Esophagus squamous epithelium (tissue), 4 donors: ENCODE measurements around the gene ASB12.

Experiments used
- CTCF ChIP-seq, 6 experiments: fragments of 450-650 bp in 4 of 6; fragments of 200-600 bp in 2 of 6; sonication (generic) in 2 of 6; IDR thresholded peaks; one replicate each; pipeline ENCODE4 v1.5.1; 2016 to 2019; ENCODE audit warnings: antibody characterized with exemption in 6 of 6, mild to moderate bottlenecking in 4 of 6, moderate library complexity in 4 of 6
- POLR2A ChIP-seq, 4 donors: fragments of 450-650 bp; IDR thresholded peaks; one replicate each; pipeline ENCODE4 v1.6.1; 2017; ENCODE audit warnings: antibody characterized with exemption in 4 of 4, mild to moderate bottlenecking in 4 of 4, moderate library complexity in 3 of 4

GRCh38 chrX:64188901-64189300, 41.5 kb downstream of the ASB12 start:
- TF ChIP-seq CTCF (IDR thresholded peaks at IDR 0.05), result no peak
- TF ChIP-seq POLR2A (IDR thresholded peaks at IDR 0.05), result no peak
